ENCODE data around the gene ZBTB37.

- TF ChIP-seq SMAD4 (CRISPR knock-in tag; conservative IDR thresholded peaks at IDR 0.05) (no peak), HDAC6 (IDR thresholded peaks at IDR 0.05; ENCODE audit: low read depth, low read length) (no peak), ZNF507 (tag; conservative IDR thresholded peaks at IDR 0.05) (no peak), POLR2AphosphoS5 (IDR thresholded peaks at IDR 0.05; ENCODE audit: control insufficient read depth, insufficient read depth, low read depth, low read length) (no peak), CTCF (IDR thresholded peaks at IDR 0.05 in 2 of 3, conservative IDR thresholded peaks at IDR 0.05 in 1 of 3; ENCODE audit: insufficient read depth in 2 of 3, low read depth in 1 of 3, low read length in 3 of 3) (no peak), CBX8 (IDR thresholded peaks at IDR 0.05; ENCODE audit: borderline replicate concordance, extremely low read depth, low read depth, low read length, poor library complexity, severe bottlenecking) (no peak), FOXJ2 (tag; IDR thresholded peaks at IDR 0.05) (no peak), ATF4 (CRISPR knock-in tag; IDR thresholded peaks at IDR 0.05) (no peak), ZBTB17 (CRISPR knock-in tag; IDR thresholded peaks at IDR 0.05) (no peak), ZNF431 (CRISPR knock-in tag; IDR thresholded peaks at IDR 0.05) (no peak), E2F6 (IDR thresholded peaks at IDR 0.05; ENCODE audit: borderline replicate concordance in 1 of 2, extremely low read depth in 1 of 2, insufficient read depth in 1 of 2, insufficient read length in 1 of 2, low read depth in 1 of 2, low read length in 1 of 2, poor library complexity in 1 of 2, severe bottlenecking in 1 of 2) (no peak), ZNF347 (CRISPR knock-in tag; IDR thresholded peaks at IDR 0.05; ENCODE audit: low read depth) (no peak)
These were observed 19.4 kb downstream of the ZBTB37 start for GRCh38 chr1:173887627-173888026.

Data from K562 (cell line).